ENCODE data around the gene POLR3K. TPM values are rescaled to one million over a fixed set of nuclear protein-coding genes. Genes with fewer than 3 reads are reported as not detected.
A peak's percentile ranks its signal among the peaks of the same experiment; 100 is the strongest.

POLR3K gene
- total RNA-seq, 1 experiment from 2014 or later = 53.6 TPM

DNA sequence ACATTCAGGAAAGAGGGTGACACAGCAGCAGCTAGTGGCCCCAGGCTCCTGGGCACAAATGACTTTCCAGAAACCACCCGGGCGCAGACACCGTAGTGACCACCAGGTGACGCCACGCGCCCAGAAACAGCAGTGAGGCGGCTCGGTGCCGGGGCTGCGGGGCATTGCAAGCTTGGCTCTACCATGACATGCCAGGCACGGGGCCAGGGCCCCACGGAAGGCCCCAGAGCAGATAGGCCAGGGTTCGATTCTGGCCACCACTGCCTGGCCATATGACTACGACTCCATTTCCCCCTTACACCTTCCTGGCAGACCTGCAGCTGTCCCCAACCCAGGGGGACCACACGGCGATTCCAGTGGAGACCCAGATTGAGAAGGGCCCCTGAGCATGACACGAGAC, 12.3 kb upstream of the POLR3K start:
- Mint-ChIP-seq H3K27me3 (ENCODE audit: low read depth) (no peaks in the 10 kb centered on the region), H3K36me3 (ENCODE audit: insufficient read depth in 1 of 3, low read depth in 3 of 3) (peaks cover 5 to 17% (median 12%) of the 10 kb centered on the region in 3 experiments; a peak in 5 of 7 replicates), H3K27ac (no peak overlapping the region), H3K9me3 (no peaks in the 10 kb centered on the region), H3K4me1 (peaks cover 15 to 23% of the 10 kb centered on the region in 2 experiments), H3K4me3 (no peak overlapping the region)
- Histone ChIP-seq H4K91ac (ENCODE audit: insufficient read length, low read depth, low read length) (no peak overlapping the region), H2BK5ac (ENCODE audit: insufficient read length, low read length) (no peak overlapping the region), H3K23me2 (ENCODE audit: insufficient read length, low read depth, low read length, poor library complexity, severe bottlenecking) (no peaks in the 10 kb centered on the region), H3K4me2 (ENCODE audit: insufficient read depth, insufficient read length, low read length) (no peak overlapping the region), H3K18ac (ENCODE audit: insufficient read length, low read depth, low read length) (no peak overlapping the region), H3K79me2 (ENCODE audit: insufficient read depth, low read length) (no peaks in the 10 kb centered on the region; the same call in 1 of the 2 replicates), H3K27me3 (ENCODE audit: insufficient read depth, low read length) (no peaks in the 10 kb centered on the region), H2AK5ac (ENCODE audit: insufficient read length, low read length) (no peak overlapping the region), H3K79me1 (ENCODE audit: insufficient read depth, low read depth, low read length, poor library complexity, severe bottlenecking) (no peaks in the 10 kb centered on the region), H2BK15ac (ENCODE audit: low read depth, low read length) (no peak overlapping the region), H2BK12ac (ENCODE audit: insufficient read length, low read depth, low read length) (no peak overlapping the region), H3K27ac (ENCODE audit: insufficient read length, low read depth, low read length) (no peak overlapping the region), H3K4ac (ENCODE audit: low read depth, low read length) (no peak overlapping the region), H3T11ph (ENCODE audit: low read length) (no peak overlapping the region), H2AFZ (ENCODE audit: low read length) (no peak overlapping the region), H4K20me1 (ENCODE audit: control insufficient read depth, insufficient read depth, insufficient read length) (no peaks in the 10 kb centered on the region), H3K14ac (ENCODE audit: insufficient read depth, low read length) (no peak overlapping the region), H3K4me1 (ENCODE audit: insufficient read depth, low read length) (no peaks in the 10 kb centered on the region), H2BK120ac (ENCODE audit: low read depth, low read length, poor library complexity, severe bottlenecking) (no peak overlapping the region), H4K8ac (replicated peaks; ENCODE audit: insufficient read length, low read depth, low read length) (no peak overlapping the region), H3K23ac (ENCODE audit: insufficient read length, low read depth, low read length) (no peak overlapping the region), H3K56ac (ENCODE audit: insufficient read length, low read depth, low read length) (no peak overlapping the region), H2BK20ac (ENCODE audit: low read depth, low read length, poor library complexity, severe bottlenecking) (no peak overlapping the region), H4K5ac (ENCODE audit: insufficient read length, low read depth, low read length) (no peak overlapping the region), H3K9ac (ENCODE audit: extremely low read depth, insufficient read length, low read length) (no peak overlapping the region), H3K9me3 (ENCODE audit: control insufficient read depth, low read depth, low read length) (no peaks in the 10 kb centered on the region)
- peak; percentile 87 for DNase-seq
- WGBS (ENCODE audit: extremely low coverage, insufficient read length, low lambda C conversion rate) = no CpG with 5 or more reads among the region's 17 CpGs
- TF ChIP-seq, protein P1, sequence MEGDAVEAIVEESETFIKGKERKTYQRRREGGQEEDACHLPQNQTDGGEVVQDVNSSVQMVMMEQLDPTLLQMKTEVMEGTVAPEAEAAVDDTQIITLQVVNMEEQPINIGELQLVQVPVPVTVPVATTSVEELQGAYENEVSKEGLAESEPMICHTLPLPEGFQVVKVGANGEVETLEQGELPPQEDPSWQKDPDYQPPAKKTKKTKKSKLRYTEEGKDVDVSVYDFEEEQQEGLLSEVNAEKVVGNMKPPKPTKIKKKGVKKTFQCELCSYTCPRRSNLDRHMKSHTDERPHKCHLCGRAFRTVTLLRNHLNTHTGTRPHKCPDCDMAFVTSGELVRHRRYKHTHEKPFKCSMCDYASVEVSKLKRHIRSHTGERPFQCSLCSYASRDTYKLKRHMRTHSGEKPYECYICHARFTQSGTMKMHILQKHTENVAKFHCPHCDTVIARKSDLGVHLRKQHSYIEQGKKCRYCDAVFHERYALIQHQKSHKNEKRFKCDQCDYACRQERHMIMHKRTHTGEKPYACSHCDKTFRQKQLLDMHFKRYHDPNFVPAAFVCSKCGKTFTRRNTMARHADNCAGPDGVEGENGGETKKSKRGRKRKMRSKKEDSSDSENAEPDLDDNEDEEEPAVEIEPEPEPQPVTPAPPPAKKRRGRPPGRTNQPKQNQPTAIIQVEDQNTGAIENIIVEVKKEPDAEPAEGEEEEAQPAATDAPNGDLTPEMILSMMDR (conservative IDR thresholded peaks at IDR 0.05) = peak; percentile 98

All from H9 (cell line).